K562 (cell line): ENCODE results near the gene CTCFL. TPM values are rescaled to one million over a fixed set of nuclear protein-coding genes. Genes with fewer than 3 reads are reported as not detected.
A peak's percentile ranks its signal among the peaks of the same experiment; 100 is the strongest.

Source experiments
- ATAC-seq: fragments of 200-7000 bp; cut with Tn5 transposase; 3 replicates; pipeline ENCODE4 v1.9.1; 2020; ENCODE audit warnings: moderate library complexity
- BruUV-seq: library from RNA; stranded (reverse); fragments of 400-500 nt; replicated peaks from 2 replicates; lab custom pipeline; 2021; lab: Mats Ljungman, UMichigan
- CTCF ChIA-PET: fragments of 300-600 bp; formaldehyde crosslinking; extraction: SDS; loops from one replicate; lab custom pipeline; 2021; ENCODE audit warnings: low intra/inter-chr PET ratio; lab: Yijun Ruan, JAX
- POLR2A ChIA-PET: fragments of 300-600, 350-650 bp; sonication (Branson Sonifier 250); formaldehyde crosslinking; extraction: SDS; loops from one replicate; lab custom pipeline; 2021; ENCODE audit warnings: antibody characterized with exemption, inconsistent platforms; lab: Yijun Ruan, JAX
- DNase-seq, 4 experiments: peaks; one replicate each; pipeline versions ENCODE4 v3.0.0 to v3.0.0-alpha.2; 2011 to 2018; ENCODE audit warnings: low spot score in 3 of 4, mixed read lengths in 3 of 4; ENCODE audit errors: extremely low read depth in 1 of 4
- FAIRE-seq: peaks from 2 replicates; lab custom pipeline; 2011; peaks lifted over from hg19 to GRCh38; lab: Jason Lieb, UNC
- H2AFZ ChIP-seq: 2 replicates; pipeline ENCODE4 v1.6.0; 2011; ENCODE audit warnings: low read depth, low read length, control low read depth, inconsistent platforms
- H3K27ac ChIP-seq: fragments of 200-600 bp; 3 replicates; pipeline ENCODE4 v1.8.0; 2011; ENCODE audit warnings: low read depth, mild to moderate bottlenecking, control low read depth, inconsistent platforms, low read length, moderate library complexity, mixed read lengths; ENCODE audit errors: extremely low read depth
- H3K27me3 ChIP-seq, 2 experiments: fragments of 300-600 bp in 1 of 2; 2 replicates in 1 of 2; 3 replicates in 1 of 2; pipeline versions ENCODE4 v1.6.0 to v1.8.0; 2011; ENCODE audit warnings: inconsistent platforms in 2 of 2, low read length in 2 of 2, mild to moderate bottlenecking in 1 of 2, mixed read lengths in 1 of 2, moderate library complexity in 1 of 2; ENCODE audit not compliant: control insufficient read depth in 2 of 2, insufficient read depth in 2 of 2
- H3K36me3 ChIP-seq: fragments of 300-600 bp; 3 replicates; pipeline ENCODE4 v1.8.0; 2011; ENCODE audit warnings: mild to moderate bottlenecking, low read length, inconsistent platforms; ENCODE audit not compliant: control insufficient read depth, insufficient read depth
- H3K4me1 ChIP-seq, 2 experiments: fragments of 200-600 bp in 1 of 2; replicated peaks in 1 of 2; 2 replicates in 1 of 2; 3 replicates in 1 of 2; pipeline versions ENCODE4 v1.5.1 to v1.8.0; 2011; ENCODE audit warnings: inconsistent platforms in 2 of 2, low read length in 2 of 2, mild to moderate bottlenecking in 1 of 2, mixed read lengths in 1 of 2, moderate library complexity in 1 of 2; ENCODE audit not compliant: control insufficient read depth in 2 of 2, insufficient read depth in 2 of 2
- H3K4me2 ChIP-seq: 2 replicates; pipeline ENCODE4 v1.6.1; 2011; ENCODE audit warnings: low read length, control low read depth, inconsistent platforms, mixed read lengths; ENCODE audit not compliant: insufficient read depth
- H3K4me3 ChIP-seq: fragments of 200-600 bp; sonication (generic), shearing (Covaris generic); 2 replicates; pipeline ENCODE4 v1.5.1; 2016; ENCODE audit warnings: control low read depth, inconsistent platforms
- H3K79me2 ChIP-seq: fragments of 200-600 bp; 3 replicates; pipeline ENCODE4 v1.8.0; 2011; ENCODE audit warnings: low read length, inconsistent platforms; ENCODE audit not compliant: control insufficient read depth, insufficient read depth
- H3K9ac ChIP-seq, 2 experiments: 2 replicates each; pipeline versions ENCODE4 v1.6.0 to v1.6.1; 2011; ENCODE audit warnings: low read depth in 2 of 2, low read length in 2 of 2, control low read depth in 1 of 2, inconsistent platforms in 1 of 2, mild to moderate bottlenecking in 1 of 2, mixed read lengths in 1 of 2; ENCODE audit not compliant: insufficient read depth in 1 of 2
- H3K9me1 ChIP-seq: one replicate; pipeline ENCODE4 v1.6.0; 2011; ENCODE audit warnings: inconsistent platforms, mild to moderate bottlenecking, low read length, moderate library complexity; ENCODE audit not compliant: control insufficient read depth, insufficient read depth
- H3K9me3 ChIP-seq: replicated peaks from 2 replicates; pipeline ENCODE4 v1.5.1; 2011; ENCODE audit warnings: low read depth, low read length, inconsistent platforms; ENCODE audit not compliant: control insufficient read depth, insufficient read depth
- H4K20me1 ChIP-seq: replicated peaks from 2 replicates; pipeline ENCODE4 v1.6.1; 2011; ENCODE audit warnings: low read length, inconsistent platforms, mixed read lengths; ENCODE audit not compliant: control insufficient read depth, insufficient read depth
- FIP1L1 ChIP-seq: fragments of 200-400 bp; formaldehyde crosslinking; IDR thresholded peaks from 2 replicates; pipeline ENCODE4 v1.6.1; 2018; ENCODE audit warnings: mild to moderate bottlenecking, low read depth, low read length; ENCODE audit not compliant: poor library complexity, severe bottlenecking
- HINFP ChIP-seq: fragments of 450-650 bp; conservative IDR thresholded peaks from 2 replicates; pipeline ENCODE4 v1.6.1; 2016; ENCODE audit warnings: missing genetic modification characterization, low read depth, mild to moderate bottlenecking, control low read depth, missing compliant biosample characterization
- IRF2 ChIP-seq: sonication (generic); formaldehyde crosslinking; IDR thresholded peaks from 2 replicates; pipeline ENCODE4 v1.8.1; 2022; ENCODE audit warnings: mild to moderate bottlenecking, missing genetic modification reagents
- MEF2A ChIP-seq: IDR thresholded peaks from 2 replicates; pipeline ENCODE4 v1.6.1; 2011; ENCODE audit warnings: low read depth, mild to moderate bottlenecking, low read length, moderate library complexity; ENCODE audit not compliant: control insufficient read depth
- NR2C1 ChIP-seq, 2 experiments: fragments of 450-650 bp; IDR thresholded peaks; 2 replicates each; pipeline ENCODE4 v1.6.1; 2017; ENCODE audit warnings: mild to moderate bottlenecking in 2 of 2, antibody characterized with exemption in 1 of 2, inconsistent platforms in 1 of 2, missing compliant biosample characterization in 1 of 2, missing genetic modification characterization in 1 of 2
- RBFOX2 ChIP-seq: fragments of 200-400 bp; formaldehyde crosslinking; IDR thresholded peaks from 2 replicates; pipeline ENCODE4 v1.6.1; 2017; ENCODE audit warnings: low read depth, mild to moderate bottlenecking, low read length, moderate library complexity
- ZKSCAN8 ChIP-seq: fragments of 200-800 bp; sonication (Bioruptor generic); IDR thresholded peaks from 2 replicates; pipeline ENCODE4 v1.6.1; 2016; ENCODE audit warnings: missing genetic modification characterization, missing compliant biosample characterization
- ZNF175 ChIP-seq: fragments of 200-800 bp; sonication (Bioruptor generic); IDR thresholded peaks from 2 replicates; pipeline ENCODE4 v1.6.1; 2016; ENCODE audit warnings: low read depth, mild to moderate bottlenecking, missing genetic modification characterization, missing compliant biosample characterization
- WGBS: fragments of 100-300 bp; shearing (Covaris generic); methylation state at CpG from one replicate; pipeline ENCODE4 v1.1.6; 2016; ENCODE audit warnings: low coverage, mixed read lengths; ENCODE audit not compliant: insufficient coverage; ENCODE audit errors: missing lambda C conversion rate; 5-methylcytosine and 5-hydroxymethylcytosine counted together
- in situ Hi-C: fragments of 300-500 bp; cut with MboI; formaldehyde crosslinking; loops from 4 replicates; pipeline ENCODE4 v1.15.0; 2018; ENCODE audit warnings: inconsistent platforms, mixed read lengths
- intact Hi-C: fragments of 100-400 bp; cut with micrococcal nuclease; formaldehyde crosslinking; loops from 2 replicates; pipeline ENCODE4 v1.14.2; 2022
- polyA plus RNA-seq, 8 experiments: library from polyadenylated mRNA; depleted of rRNA in 4 of 8; stranded (reverse) in 5 of 8; unstranded in 3 of 8; fragments of >200 nt; fragmentation: Nextera tagmentation in 2 of 8; fragmentation: Illumina TruSeq in 1 of 8; extraction: Ambion mirVana in 2 of 8; extraction: Trizol in 1 of 8; gene quantifications; 2 replicates each; pipeline versions ENCODE4 v1.2.1 to v1.2.3, GENCODE V29; 2011 to 2014; ENCODE audit warnings: inconsistent platforms in 1 of 8, missing spikeins in 1 of 8
- total RNA-seq, 7 experiments: library from RNA; depleted of rRNA in 6 of 7; stranded (reverse); fragments of >200 nt in 6 of 7; fragmentation: Illumina TruSeq in 2 of 7; extraction: Trizol in 2 of 7; gene quantifications; 2 replicates each; pipeline versions ENCODE4 v1.2.1 to v1.2.3, GENCODE V29; 2011 to 2021; ENCODE audit warnings: low replicate concordance in 1 of 7
- TF ChIP-seq, protein P1 (sequence below): fragments of 250-450 bp; sonication (Bioruptor Pico); IDR thresholded peaks from 2 replicates; pipeline ENCODE4 v1.4.0; 2020; ENCODE audit warnings: mild to moderate bottlenecking

The CTCFL gene
- total and polyA plus RNA-seq, 9 of the 15 experiments (the other 6 are each of a cell fraction or from before 2014, with no cell fraction given) = 42.4 to 188 (median 111) TPM

GRCh38 chr20:57450931-57451330 lies 74.0 kb downstream of the CTCFL start:
- Histone ChIP-seq H3K79me2 (no peaks in the 10 kb centered on the region), H3K4me1 (peaks cover 52 to 55% of the 10 kb centered on the region in 2 experiments), H3K36me3 (no peaks in the 10 kb centered on the region), H4K20me1 (no peaks in the 10 kb centered on the region), H3K27ac (peak overlapping the region; percentile 92; the same call in 2 of the 3 replicates), H3K9ac (peak overlapping the region; percentile 65 to 70; a peak in 3 of 4 replicates), H3K27me3 (no peaks in the 10 kb centered on the region), H3K9me3 (0 out of 2 replicates have a peak, but pooled peaks cover 2% of the 10 kb centered on the region), H3K4me2 (no peak overlapping the region), H2AFZ (peak overlapping the region; percentile 90), H3K9me1 (peaks cover 4% of the 10 kb centered on the region), H3K4me3 (no peak overlapping the region)
- no peak for ATAC-seq
- WGBS = 84% methylated on average over 12 of the region's 13 CpGs
- CTCF ChIA-PET = no interaction called here
- no peak for FAIRE-seq
- no TSS peak for BruUV-seq
- DNase-seq = no peak
- intact Hi-C loops = loop anchor here (5.0 kb wide), 1 partner anchor 59 kb away; the partner anchor contains the start of gene RBM38
- in situ Hi-C loops = no loop called here
- POLR2A ChIA-PET = interaction anchor here (0.5 to 1.1 kb wide), 2 partner anchors 60 to 81 kb away, joined by 3 read pairs; no protein-coding TSS in a partner anchor
- TF ChIP-seq ZKSCAN8 (CRISPR knock-in tag) (0 out of 2 replicates have a peak, but pooled peaks have one; percentile 29), MEF2A (no peak), RBFOX2 (peak; percentile 12; the same call in 1 of the 2 replicates), ZNF175 (CRISPR knock-in tag) (no peak), IRF2 (CRISPR knock-in tag) (no peak), NR2C1 (IDR thresholded peaks at IDR 0.05) (no peak), NR2C1 (tag; IDR thresholded peaks at IDR 0.05) (no peak), FIP1L1 (no peak), HINFP (tag) (no peak)
- TF ChIP-seq, protein P1, sequence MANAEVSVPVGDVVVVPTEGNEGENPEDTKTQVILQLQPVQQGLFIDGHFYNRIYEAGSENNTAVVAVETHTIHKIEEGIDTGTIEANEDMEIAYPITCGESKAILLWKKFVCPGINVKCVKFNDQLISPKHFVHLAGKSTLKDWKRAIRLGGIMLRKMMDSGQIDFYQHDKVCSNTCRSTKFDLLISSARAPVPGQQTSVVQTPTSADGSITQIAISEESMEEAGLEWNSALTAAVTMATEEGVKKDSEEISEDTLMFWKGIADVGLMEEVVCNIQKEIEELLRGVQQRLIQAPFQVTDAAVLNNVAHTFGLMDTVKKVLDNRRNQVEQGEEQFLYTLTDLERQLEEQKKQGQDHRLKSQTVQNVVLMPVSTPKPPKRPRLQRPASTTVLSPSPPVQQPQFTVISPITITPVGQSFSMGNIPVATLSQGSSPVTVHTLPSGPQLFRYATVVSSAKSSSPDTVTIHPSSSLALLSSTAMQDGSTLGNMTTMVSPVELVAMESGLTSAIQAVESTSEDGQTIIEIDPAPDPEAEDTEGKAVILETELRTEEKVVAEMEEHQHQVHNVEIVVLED (CRISPR knock-in tag) = no peak
